IMR-90 (cell line): Measurements from ENCODE around the gene IBA57. TPM values are rescaled to one million over a fixed set of nuclear protein-coding genes. Genes with fewer than 3 reads are reported as not detected.

Experiments used
- ATAC-seq: fragments of 200-7000 bp; cut with Tn5 transposase; 2 replicates; pipeline ENCODE4 v1.9.1; 2020; ENCODE audit warnings: low read depth, mild to moderate bottlenecking, moderate library complexity
- Bru-seq: library from RNA; stranded (reverse); fragments of 400-500 nt; gene quantifications from one replicate; lab custom pipeline; 2021; lab: Mats Ljungman, UMichigan
- BruChase-seq, 2 experiments: library from RNA; stranded (reverse); fragments of 400-500 nt; gene quantifications; one replicate each; lab custom pipeline; 2021; lab: Mats Ljungman, UMichigan
- BruUV-seq: library from RNA; stranded (reverse); fragments of 400-500 nt; replicated peaks from 2 replicates; lab custom pipeline; 2021; lab: Mats Ljungman, UMichigan
- CTCF ChIA-PET: fragments of 300-600 bp; formaldehyde crosslinking; extraction: SDS; loops from one replicate; lab custom pipeline; 2021; ENCODE audit warnings: antibody characterized with exemption; lab: Yijun Ruan, JAX
- POLR2A ChIA-PET: fragments of 300-600 bp; sonication (Branson Sonifier 250); formaldehyde crosslinking; loops from one replicate; lab custom pipeline; 2022; ENCODE audit warnings: antibody characterized with exemption; ENCODE audit not compliant: unreplicated experiment; lab: Charles Lee
- DNase-seq: peaks from one replicate; pipeline ENCODE4 v3.0.0; 2013
- H2AFZ ChIP-seq: replicated peaks from 2 replicates; pipeline ENCODE3; 2013; ENCODE audit warnings: low read length, mild to moderate bottlenecking; ENCODE audit not compliant: poor library complexity
- H2AK5ac ChIP-seq: 2 replicates; pipeline ENCODE4 v1.6.1; 2013; ENCODE audit warnings: low read depth, low read length, inconsistent platforms
- H2AK9ac ChIP-seq: replicated peaks from 2 replicates; pipeline ENCODE3; 2013; ENCODE audit warnings: mild to moderate bottlenecking, low read depth, low read length, moderate library complexity; ENCODE audit not compliant: poor library complexity
- H2BK120ac ChIP-seq: 2 replicates; pipeline ENCODE4 v1.6.1; 2013; ENCODE audit warnings: low read depth, low read length, inconsistent platforms
- H2BK15ac ChIP-seq: 3 replicates; pipeline ENCODE4 v1.6.1; 2013; ENCODE audit warnings: low read depth, low read length, inconsistent platforms
- H2BK20ac ChIP-seq: 2 replicates; pipeline ENCODE4 v1.6.1; 2013; ENCODE audit warnings: low read depth, mild to moderate bottlenecking, inconsistent platforms, low read length, moderate library complexity
- H2BK5ac ChIP-seq: 2 replicates; pipeline ENCODE4 v1.6.1; 2013; ENCODE audit warnings: mild to moderate bottlenecking, low read depth, low read length, inconsistent platforms; ENCODE audit not compliant: poor library complexity, severe bottlenecking
- H3K14ac ChIP-seq: replicated peaks from 2 replicates; pipeline ENCODE4 v1.6.1; 2013; ENCODE audit warnings: low read depth, low read length, inconsistent platforms
- H3K18ac ChIP-seq: 2 replicates; pipeline ENCODE4 v1.6.1; 2013; ENCODE audit warnings: low read depth, low read length, control low read depth
- H3K23ac ChIP-seq: 2 replicates; pipeline ENCODE4 v1.6.1; 2013; ENCODE audit warnings: low read depth, low read length, inconsistent platforms
- H3K27ac ChIP-seq: 2 replicates; pipeline ENCODE4 v1.5.1; 2013; ENCODE audit warnings: mild to moderate bottlenecking, control low read depth, low read length; ENCODE audit not compliant: insufficient read depth
- H3K27me3 ChIP-seq: 2 replicates; pipeline ENCODE4 v1.6.1; 2013; ENCODE audit warnings: low read length; ENCODE audit not compliant: control insufficient read depth, insufficient read depth
- H3K36me3 ChIP-seq: 2 replicates; pipeline ENCODE4 v1.6.1; 2013; ENCODE audit warnings: low read length, mixed read lengths; ENCODE audit not compliant: control insufficient read depth, insufficient read depth
- H3K4ac ChIP-seq: 2 replicates; pipeline ENCODE4 v1.6.1; 2013; ENCODE audit warnings: low read depth, low read length, inconsistent platforms
- H3K4me1 ChIP-seq: 2 replicates; pipeline ENCODE4 v1.6.1; 2013; ENCODE audit warnings: low read length, mixed read lengths; ENCODE audit not compliant: control insufficient read depth, insufficient read depth
- H3K4me2 ChIP-seq: 2 replicates; pipeline ENCODE4 v1.6.1; 2013; ENCODE audit warnings: low read depth, mild to moderate bottlenecking, control low read depth, low read length, moderate library complexity
- H3K4me3 ChIP-seq: 2 replicates; pipeline ENCODE4 v1.5.1; 2013; ENCODE audit warnings: low read depth, mild to moderate bottlenecking, control low read depth, low read length, moderate library complexity; ENCODE audit not compliant: insufficient read depth
- H3K56ac ChIP-seq: 2 replicates; pipeline ENCODE4 v1.6.1; 2013; ENCODE audit warnings: low read length, inconsistent platforms; ENCODE audit not compliant: insufficient read depth; ENCODE audit errors: extremely low read depth
- H3K79me1 ChIP-seq, 2 experiments: 2 replicates each; pipeline ENCODE4 v1.6.1; 2013; ENCODE audit warnings: low read length in 2 of 2, inconsistent platforms in 1 of 2, low read depth in 1 of 2
- H3K9ac ChIP-seq: 2 replicates; pipeline ENCODE4 v1.6.1; 2013; ENCODE audit warnings: low read depth, low read length, control low read depth
- H3K9me1 ChIP-seq: 2 replicates; pipeline ENCODE4 v1.6.1; 2013; ENCODE audit warnings: low read length, inconsistent platforms; ENCODE audit not compliant: insufficient read depth
- H3K9me3 ChIP-seq: 2 replicates; pipeline ENCODE4 v1.6.1; 2013; ENCODE audit warnings: low read length; ENCODE audit not compliant: control insufficient read depth, insufficient read depth
- H4K20me1 ChIP-seq: 2 replicates; pipeline ENCODE4 v1.6.1; 2013; ENCODE audit warnings: low read length, inconsistent platforms; ENCODE audit not compliant: insufficient read depth
- H4K5ac ChIP-seq: 2 replicates; pipeline ENCODE4 v1.6.1; 2013; ENCODE audit warnings: mild to moderate bottlenecking, low read depth, low read length, control low read depth
- H4K8ac ChIP-seq, 2 experiments: 2 replicates each; pipeline ENCODE4 v1.6.1; 2013; ENCODE audit warnings: low read depth in 2 of 2, low read length in 2 of 2, control low read depth in 1 of 2, inconsistent platforms in 1 of 2
- H4K91ac ChIP-seq: 2 replicates; pipeline ENCODE4 v1.6.1; 2013; ENCODE audit warnings: low read depth, low read length, inconsistent platforms; ENCODE audit not compliant: insufficient read depth
- CEBPB ChIP-seq: IDR thresholded peaks from 2 replicates; pipeline ENCODE4 v1.6.1; 2012; ENCODE audit warnings: low read depth, low read length, improper control_type of control experiment
- CHD1 ChIP-seq: IDR thresholded peaks from 2 replicates; pipeline ENCODE4 v1.6.1; 2012; ENCODE audit warnings: low read depth, low read length, improper control_type of control experiment
- CTCF ChIP-seq: conservative IDR thresholded peaks from 2 replicates; pipeline ENCODE4 v1.5.1; 2012; ENCODE audit warnings: mild to moderate bottlenecking, low read depth, low read length, improper control_type of control experiment
- ELK1 ChIP-seq: fragments of 150-350 bp; IDR thresholded peaks from 2 replicates; pipeline ENCODE4 v1.6.1; 2016; ENCODE audit warnings: low read depth, mild to moderate bottlenecking, low read length, moderate library complexity, borderline replicate concordance
- MAFK ChIP-seq: IDR thresholded peaks from 2 replicates; pipeline ENCODE4 v1.6.1; 2012; ENCODE audit warnings: low read depth, low read length, improper control_type of control experiment
- MXI1 ChIP-seq: IDR thresholded peaks from 2 replicates; pipeline ENCODE4 v1.6.1; 2012; ENCODE audit warnings: low read depth, mild to moderate bottlenecking, low read length, moderate library complexity, borderline replicate concordance
- NFE2L2 ChIP-seq: fragments of 150-350 bp; IDR thresholded peaks from 2 replicates; pipeline ENCODE4 v1.6.1; 2016; ENCODE audit warnings: low read depth, mild to moderate bottlenecking, low read length
- POLR2A ChIP-seq: IDR thresholded peaks from 2 replicates; pipeline ENCODE4 v1.6.1; 2012; ENCODE audit warnings: mild to moderate bottlenecking, low read depth, low read length
- RCOR1 ChIP-seq: IDR thresholded peaks from 2 replicates; pipeline ENCODE4 v1.6.1; 2012; ENCODE audit warnings: mild to moderate bottlenecking, low read length, improper control_type of control experiment; ENCODE audit not compliant: insufficient replicate concordance
- USF2 ChIP-seq: fragments of 150-350 bp; IDR thresholded peaks from 2 replicates; pipeline ENCODE4 v1.6.1; 2017; ENCODE audit warnings: mild to moderate bottlenecking, antibody characterized with exemption, low read length, low read depth
- WGBS, 2 experiments: methylation state at CpG; one replicate each; pipeline versions ENCODE4 v1.1.5 to v1.1.7; 2013; ENCODE audit warnings: missing lambda C conversion rate in 2 of 2; ENCODE audit not compliant: insufficient read length in 1 of 2; ENCODE audit errors: extremely low coverage in 2 of 2; 5-methylcytosine and 5-hydroxymethylcytosine counted together
- dilution Hi-C: fragments of 300-500 bp; cut with HindIII; formaldehyde crosslinking; loops from one replicate; pipeline ENCODE4 v1.14.3; 2018; ENCODE audit warnings: low sequenced_read_pairs; ENCODE audit not compliant: unreplicated experiment
- in situ Hi-C: fragments of 300-500 bp; cut with MboI; formaldehyde crosslinking; loops from 3 replicates; pipeline ENCODE4 v1.14.3; 2019; ENCODE audit warnings: low sequenced_read_pairs, inconsistent platforms, mixed read lengths
- intact Hi-C: fragments of 100-400 bp; cut with micrococcal nuclease; formaldehyde crosslinking; loops from 2 replicates; pipeline ENCODE4 v1.10.0; 2022
- long read RNA-seq: library from polyadenylated mRNA; unstranded; transcript quantifications from one replicate; pipeline ENCODE4 v2.0.0, GENCODE V29; 2021; ENCODE audit not compliant: unreplicated experiment
- polyA plus RNA-seq, 3 experiments: library from polyadenylated mRNA; depleted of rRNA; stranded (reverse); fragments of >200 nt; gene quantifications; 2 replicates each; pipeline ENCODE4 v1.2.3, GENCODE V29; 2012; ENCODE audit warnings: low replicate concordance in 1 of 3
- total RNA-seq: library from RNA; depleted of rRNA; stranded (reverse); fragments of >200 nt; gene quantifications from 2 replicates; pipeline ENCODE4 v1.2.3, GENCODE V29; 2012; rRNA removed

The IBA57 gene
- 1.7 and 2.0 TPM in 2 replicates for total RNA-seq
- polyA plus RNA-seq (2012; rRNA removed): 2.6 TPM in 2 replicates
- 3.8 and 4.0 TPM in 2 replicates for polyA plus RNA-seq (2012; cell fraction: cytosol; rRNA removed)
- 4.9 and 9.5 TPM in 2 replicates for polyA plus RNA-seq (2012; cell fraction: nucleus; rRNA removed; ENCODE audit: low replicate concordance)
- percentile 72 among the genes with signal in this experiment for Bru-seq, nascent RNA
- BruChase-seq, experiment 1, labeled RNA remaining after a 6-hour chase: percentile 75 among the genes with signal in this experiment
- percentile 80 among the genes with signal in this experiment for BruChase-seq, experiment 2, labeled RNA remaining after a 2-hour chase
- long read RNA-seq, full-length matches to known transcripts: 7 of 8 reads
- long read RNA-seq, partial matches to known transcripts: 0 of 8 reads
- long read RNA-seq, other reads (novel, unspliced or antisense): 1 of 8 reads

- Histone ChIP-seq H2AFZ (peak within 1 kb of the TSS; percentile 98), H4K8ac (peak within 1 kb of the TSS; percentile 67 to 98), H3K9me3 (no peaks in the 10 kb centered on the region), H3K14ac (peak within 1 kb of the TSS; percentile 78), H2AK5ac (peak within 1 kb of the TSS; percentile 89), H2BK5ac (peak within 1 kb of the TSS; percentile 100), H4K5ac (peak within 1 kb of the TSS; percentile 92), H3K27me3 (no peaks in the 10 kb centered on the region), H3K36me3 (0 out of 2 replicates have a peak, but pooled peaks cover 2% of the 10 kb centered on the region), H3K79me1 (peaks cover 10 to 35% of the 10 kb centered on the region in 2 experiments), H3K4me3 (peak within 1 kb of the TSS; percentile 81), H2AK9ac (peak within 1 kb of the TSS; percentile 99), H2BK20ac (no peak within 1 kb of the TSS), H3K9ac (peak within 1 kb of the TSS; percentile 87), H3K4ac (peak within 1 kb of the TSS; percentile 79), H3K4me1 (peaks cover 12% of the 10 kb centered on the region), H3K23ac (peak within 1 kb of the TSS; percentile 25), H3K9me1 (peaks cover 14% of the 10 kb centered on the region; the same call in 1 of the 2 replicates), H3K27ac (peak within 1 kb of the TSS; percentile 87), H2BK120ac (peak within 1 kb of the TSS; percentile 65; the same call in 1 of the 2 replicates), H3K4me2 (peak within 1 kb of the TSS; percentile 97), H2BK15ac (peak within 1 kb of the TSS; percentile 0; the same call in 1 of the 3 replicates), H4K20me1 (no peaks in the 10 kb centered on the region), H3K56ac (peak within 1 kb of the TSS; percentile 60; the same call in 1 of the 2 replicates), H3K18ac (peak within 1 kb of the TSS; percentile 63), H4K91ac (peak within 1 kb of the TSS; percentile 70)
- dilution Hi-C loops (no loop called here), intact Hi-C loops (no loop called here), in situ Hi-C loops (no loop called here)
- DNase-seq (peak; percentile 99), ATAC-seq (peak; percentile 89)
- ChIA-PET POLR2A (interaction anchor here (0.5 to 1.0 kb wide), 4 partner anchors 11 to 1106 kb away, joined by 3 to 12 read pairs (median 4); no protein-coding TSS in a partner anchor), CTCF (interaction anchor here (0.6 to 1.0 kb wide), 3 partner anchors 12 to 363 kb away, joined by 3 to 4 read pairs (median 3); no protein-coding TSS in a partner anchor)
- no TSS peak for BruUV-seq
- WGBS, 2 experiments: 1% methylated on average over 37 of the region's 93 CpGs; no CpG with 5 or more reads in 1 of the 2 experiments
- no peak for TF ChIP-seq CEBPB
- TF ChIP-seq CTCF: peak; percentile 98
- no peak for TF ChIP-seq ELK1
- TF ChIP-seq MXI1: peak; percentile 23; the same call in 1 of the 2 replicates
- no peak; the same call in 1 of the 2 replicates for TF ChIP-seq NFE2L2
- TF ChIP-seq RCOR1: no peak
- TF ChIP-seq POLR2A: peak; percentile 92
- TF ChIP-seq MAFK: no peak
- 0 out of 2 replicates have a peak, but pooled peaks have one; percentile 23 for TF ChIP-seq CHD1
- TF ChIP-seq USF2: peak; percentile 60; the same call in 1 of the 2 replicates
Observed at GRCh38 chr1:228165372-228166169, at the start of gene IBA57. Gene IBA57 (plus strand): TSS chr1:228165804. CDS start chr1:228165817, 13 bp downstream.
